Caco-2 (cell line): ENCODE data around the gene FMN1. TPM values are rescaled to one million over a fixed set of nuclear protein-coding genes. Genes with fewer than 3 reads are reported as not detected.

Experiments
- BruUV-seq: library from RNA; stranded (reverse); fragments of 400-500 nt; replicated peaks from 2 replicates; lab custom pipeline; 2021; lab: Mats Ljungman, UMichigan
- CTCF ChIA-PET: fragments of 300-600 bp; sonication (Branson Sonifier 250); formaldehyde crosslinking; loops from one replicate; lab custom pipeline; 2022; ENCODE audit warnings: antibody characterized with exemption; lab: Charles Lee
- POLR2A ChIA-PET: fragments of 300-600 bp; sonication (Branson Sonifier 250); formaldehyde crosslinking; loops from one replicate; lab custom pipeline; 2022; ENCODE audit warnings: antibody characterized with exemption; lab: Charles Lee
- DNase-seq, 2 experiments: peaks; one replicate each; pipeline versions ENCODE4 v3.0.0 to v3.0.0-alpha.2; 2020 to 2022
- H3K27me3 ChIP-seq: replicated peaks from 2 replicates; pipeline ENCODE4 v1.6.0; 2011; ENCODE audit warnings: low read length; ENCODE audit not compliant: control insufficient read depth, insufficient read depth
- H3K36me3 ChIP-seq: 2 replicates; pipeline ENCODE4 v1.5.1; 2011; ENCODE audit warnings: low read length; ENCODE audit not compliant: control insufficient read depth, insufficient read depth
- H3K4me1 ChIP-seq: fragments of 250-450 bp; sonication (Bioruptor Pico); 2 replicates; pipeline ENCODE4 v1.5.1; 2020; ENCODE audit warnings: mild to moderate bottlenecking
- H3K4me3 ChIP-seq: 2 replicates; pipeline ENCODE4 v1.5.1; 2011; ENCODE audit warnings: low read depth, mild to moderate bottlenecking, control low read depth, low read length
- H3K9me3 ChIP-seq: fragments of 250-450 bp; sonication (Bioruptor Pico); 2 replicates; pipeline ENCODE4 v1.5.1; 2020; ENCODE audit warnings: mild to moderate bottlenecking, moderate library complexity
- H3K27ac Mint-ChIP-seq: one replicate; pipeline ENCODE4 v1.8.0; 2022; ENCODE audit warnings: mixed read lengths; ENCODE audit not compliant: unreplicated experiment
- H3K27me3 Mint-ChIP-seq: one replicate; pipeline ENCODE4 v1.8.0; 2022; ENCODE audit warnings: mixed read lengths; ENCODE audit not compliant: insufficient read depth, unreplicated experiment
- H3K36me3 Mint-ChIP-seq: one replicate; pipeline ENCODE4 v1.8.0; 2022; ENCODE audit warnings: mild to moderate bottlenecking, mixed read lengths; ENCODE audit not compliant: insufficient read depth, unreplicated experiment
- H3K4me1 Mint-ChIP-seq: one replicate; pipeline ENCODE4 v1.8.0; 2022; ENCODE audit warnings: low read depth, mixed read lengths; ENCODE audit not compliant: unreplicated experiment
- H3K4me3 Mint-ChIP-seq: one replicate; pipeline ENCODE4 v1.8.0; 2022; ENCODE audit warnings: mild to moderate bottlenecking, moderate library complexity, mixed read lengths; ENCODE audit not compliant: unreplicated experiment
- H3K9me3 Mint-ChIP-seq: one replicate; pipeline ENCODE4 v1.8.0; 2022; ENCODE audit warnings: mixed read lengths; ENCODE audit not compliant: unreplicated experiment
- intact Hi-C: fragments of 100-400 bp; cut with micrococcal nuclease; formaldehyde crosslinking; loops from one replicate; pipeline ENCODE4 v1.10.0; 2022; ENCODE audit not compliant: unreplicated experiment
- total RNA-seq: library from RNA; stranded (reverse); gene quantifications from 2 replicates; pipeline ENCODE4 v1.2.3, GENCODE V29; 2022
- TF ChIP-seq, protein P1 (sequence below), 2 experiments: fragments of 200-600 bp in 1 of 2; IDR thresholded peaks; 1 replicate in 1 of 2; 2 replicates in 1 of 2; pipeline versions ENCODE4 v1.5.1 to v1.8.0; 2011 to 2022; ENCODE audit warnings: antibody characterized with exemption in 1 of 2, control low read depth in 1 of 2, inconsistent platforms in 1 of 2, low read depth in 1 of 2, low read length in 1 of 2, mild to moderate bottlenecking in 1 of 2, moderate library complexity in 1 of 2; ENCODE audit not compliant: insufficient read depth in 1 of 2, severe bottlenecking in 1 of 2, unreplicated experiment in 1 of 2

FMN1 gene
- total RNA-seq, 1 experiment from 2014 or later, result 1.6 TPM

DNA sequence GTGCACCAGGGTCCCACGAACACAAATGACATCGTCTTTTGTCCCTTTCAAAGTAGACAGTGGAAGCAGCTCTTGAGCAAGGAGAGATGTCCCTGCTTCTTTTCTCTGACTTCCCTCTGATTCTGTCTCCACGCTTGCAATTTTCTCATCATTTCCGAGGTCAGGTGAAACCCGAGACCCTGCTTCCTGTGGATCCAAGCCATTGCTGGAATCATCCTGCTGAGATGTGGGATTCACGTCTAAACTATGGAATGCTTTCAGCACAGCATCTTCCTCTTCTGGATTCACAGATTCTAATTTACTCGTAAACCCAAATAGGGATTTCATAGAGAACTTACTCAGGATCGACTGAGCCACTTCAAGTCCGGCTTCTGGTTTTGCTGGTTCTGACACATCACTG lies 127.1 kb downstream of the FMN1 start:
- ChIA-PET POLR2A (no interaction called here), CTCF (no interaction called here)
- Histone ChIP-seq H3K4me3 (no peak overlapping the region), H3K4me1 (no peaks in the 10 kb centered on the region), H3K36me3 (no peaks in the 10 kb centered on the region), H3K27me3 (no peaks in the 10 kb centered on the region), H3K9me3 (no peaks in the 10 kb centered on the region)
- intact Hi-C loops, result no loop called here
- Mint-ChIP-seq H3K36me3 (no peaks in the 10 kb centered on the region), H3K27me3 (peaks cover 8% of the 10 kb centered on the region), H3K27ac (no peak overlapping the region), H3K9me3 (no peaks in the 10 kb centered on the region), H3K4me3 (peak overlapping the region; percentile 44), H3K4me1 (no peaks in the 10 kb centered on the region)
- DNase-seq, result no peak
- no TSS peak for BruUV-seq
- TF ChIP-seq, protein P1, sequence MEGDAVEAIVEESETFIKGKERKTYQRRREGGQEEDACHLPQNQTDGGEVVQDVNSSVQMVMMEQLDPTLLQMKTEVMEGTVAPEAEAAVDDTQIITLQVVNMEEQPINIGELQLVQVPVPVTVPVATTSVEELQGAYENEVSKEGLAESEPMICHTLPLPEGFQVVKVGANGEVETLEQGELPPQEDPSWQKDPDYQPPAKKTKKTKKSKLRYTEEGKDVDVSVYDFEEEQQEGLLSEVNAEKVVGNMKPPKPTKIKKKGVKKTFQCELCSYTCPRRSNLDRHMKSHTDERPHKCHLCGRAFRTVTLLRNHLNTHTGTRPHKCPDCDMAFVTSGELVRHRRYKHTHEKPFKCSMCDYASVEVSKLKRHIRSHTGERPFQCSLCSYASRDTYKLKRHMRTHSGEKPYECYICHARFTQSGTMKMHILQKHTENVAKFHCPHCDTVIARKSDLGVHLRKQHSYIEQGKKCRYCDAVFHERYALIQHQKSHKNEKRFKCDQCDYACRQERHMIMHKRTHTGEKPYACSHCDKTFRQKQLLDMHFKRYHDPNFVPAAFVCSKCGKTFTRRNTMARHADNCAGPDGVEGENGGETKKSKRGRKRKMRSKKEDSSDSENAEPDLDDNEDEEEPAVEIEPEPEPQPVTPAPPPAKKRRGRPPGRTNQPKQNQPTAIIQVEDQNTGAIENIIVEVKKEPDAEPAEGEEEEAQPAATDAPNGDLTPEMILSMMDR (IDR thresholded peaks at IDR 0.05; ENCODE audit: insufficient read depth in 1 of 2, low read depth in 1 of 2, low read length in 1 of 2, severe bottlenecking in 1 of 2, unreplicated experiment in 1 of 2), result no peak

DNA sequence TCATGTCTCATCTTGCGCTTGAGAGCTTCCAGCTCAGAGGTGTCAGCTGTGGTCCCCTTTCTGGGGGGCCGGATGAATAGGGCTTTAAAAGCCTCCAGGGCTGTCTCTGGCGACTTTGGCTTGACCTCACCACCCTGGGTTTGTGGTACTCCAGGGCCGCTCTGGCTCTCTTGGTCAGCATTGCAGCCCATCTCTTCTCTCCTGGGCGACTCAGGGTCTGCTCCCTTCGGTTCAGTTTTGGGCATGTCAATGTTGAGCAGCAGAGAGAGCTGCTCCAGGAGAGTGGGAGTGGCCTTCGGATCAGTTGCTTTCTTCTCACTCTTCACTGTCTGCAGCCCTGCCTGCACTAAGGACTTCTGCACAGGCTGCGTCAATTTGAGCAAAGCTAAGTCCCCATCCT lies 127.9 kb downstream of the FMN1 start:
- Mint-ChIP-seq H3K27me3 (peaks cover 8% of the 10 kb centered on the region), H3K4me3 (no peak overlapping the region), H3K9me3 (no peaks in the 10 kb centered on the region), H3K27ac (no peak overlapping the region), H3K36me3 (no peaks in the 10 kb centered on the region), H3K4me1 (no peaks in the 10 kb centered on the region)
- no peaks in the 10 kb centered on the region for H3K36me3 ChIP-seq
- no peak for DNase-seq
- no peak overlapping the region for H3K4me3 ChIP-seq
- H3K4me1 ChIP-seq, result no peaks in the 10 kb centered on the region
- intact Hi-C loops, result no loop called here
- ChIA-PET POLR2A (no interaction called here), CTCF (no interaction called here)
- TF ChIP-seq, protein P1 (IDR thresholded peaks at IDR 0.05; ENCODE audit: insufficient read depth in 1 of 2, low read depth in 1 of 2, low read length in 1 of 2, severe bottlenecking in 1 of 2, unreplicated experiment in 1 of 2), result no peak
- no peaks in the 10 kb centered on the region for H3K9me3 ChIP-seq
- BruUV-seq, result no TSS peak
- H3K27me3 ChIP-seq, result no peaks in the 10 kb centered on the region

DNA sequence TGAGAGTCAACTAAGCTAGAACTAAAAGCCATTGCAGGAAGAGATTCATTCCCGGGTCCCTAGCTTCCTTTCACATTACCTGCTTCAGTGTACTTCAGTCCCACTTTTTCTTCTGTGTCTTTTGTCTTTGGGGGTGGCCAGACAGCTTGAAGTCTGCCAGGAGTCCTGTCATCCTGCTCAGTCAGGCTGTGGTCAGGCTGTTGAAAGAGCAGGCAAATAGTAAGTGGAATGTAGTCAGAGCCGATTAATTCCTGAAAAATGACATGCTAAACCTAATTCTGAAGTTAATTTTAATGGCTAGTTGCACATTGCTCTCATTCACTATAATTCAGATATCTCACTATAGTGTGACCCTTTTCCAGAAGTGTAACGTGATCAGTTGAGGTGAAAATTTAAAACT lies 129.6 kb downstream of the FMN1 start:
- no TSS peak for BruUV-seq
- Mint-ChIP-seq H3K4me3 (no peak overlapping the region), H3K36me3 (no peaks in the 10 kb centered on the region), H3K27me3 (peaks cover 8% of the 10 kb centered on the region), H3K27ac (no peak overlapping the region), H3K9me3 (no peaks in the 10 kb centered on the region), H3K4me1 (no peaks in the 10 kb centered on the region)
- TF ChIP-seq, protein P1 (IDR thresholded peaks at IDR 0.05; ENCODE audit: insufficient read depth in 1 of 2, low read depth in 1 of 2, low read length in 1 of 2, severe bottlenecking in 1 of 2, unreplicated experiment in 1 of 2), result no peak
- Histone ChIP-seq H3K36me3 (no peaks in the 10 kb centered on the region), H3K9me3 (no peaks in the 10 kb centered on the region), H3K4me1 (no peaks in the 10 kb centered on the region), H3K27me3 (no peaks in the 10 kb centered on the region), H3K4me3 (no peak overlapping the region)
- no peak for DNase-seq
- ChIA-PET POLR2A (no interaction called here), CTCF (no interaction called here)
- intact Hi-C loops, result no loop called here
